ENCODE data around the gene FADS2.

- TF ChIP-seq CTCF (IDR thresholded peaks at IDR 0.05) (no peak), POLR2A (IDR thresholded peaks at IDR 0.05) (no peak)
Observed at GRCh38 chr11:61887839-61888494, 59.9 kb downstream of the FADS2 start.
